ENCODE results near the gene FZR1. TPM values are rescaled to one million over a fixed set of nuclear protein-coding genes. Genes with fewer than 3 reads are reported as not detected.

The FZR1 gene
- total and polyA plus RNA-seq, 9 of the 15 experiments (the other 6 are each of a cell fraction or from before 2014, with no cell fraction given): 0.18 to 48.0 (median 22.2) TPM

- peak; percentile 94 for TF ChIP-seq ZBTB12 (CRISPR knock-in tag; IDR thresholded peaks at IDR 0.05)
- no peak for TF ChIP-seq ADNP (tag; IDR thresholded peaks at IDR 0.05)
- 0 out of 4 replicates have a peak, but pooled peaks of 1 of the 2 experiments have one; percentile 77 for TF ChIP-seq FOXA3 (CRISPR knock-in tag; conservative IDR thresholded peaks at IDR 0.05 in 1 of 2, IDR thresholded peaks at IDR 0.05 in 1 of 2)
- no peak for TF ChIP-seq BDP1 (IDR thresholded peaks at IDR 0.05; ENCODE audit: insufficient read depth, insufficient read length)
- no peak for TF ChIP-seq ZFP36 (IDR thresholded peaks at IDR 0.05; ENCODE audit: low read depth, low read length, partially characterized antibody)
- peak; percentile 67; the same call in 1 of the 2 replicates for TF ChIP-seq NBN (IDR thresholded peaks at IDR 0.05; ENCODE audit: low read depth)
- peak; percentile 31; the same call in 1 of the 2 replicates for TF ChIP-seq EP300 (IDR thresholded peaks at IDR 0.05; ENCODE audit: low read length)
- no peak for TF ChIP-seq BACH1 (tag; IDR thresholded peaks at IDR 0.05)
- TF ChIP-seq GABPA (tag; conservative IDR thresholded peaks at IDR 0.05; ENCODE audit: low read depth): peak; percentile 96
- TF ChIP-seq ARID3A (IDR thresholded peaks at IDR 0.05; ENCODE audit: borderline replicate concordance, low read depth, low read length): no peak
- peak; percentile 83 for TF ChIP-seq NFRKB (IDR thresholded peaks at IDR 0.05; ENCODE audit: low read depth)
- no peak for TF ChIP-seq DDX20 (tag; IDR thresholded peaks at IDR 0.05; ENCODE audit: low read depth)
- peak; percentile 87 for TF ChIP-seq SAP30 (IDR thresholded peaks at IDR 0.05; ENCODE audit: borderline replicate concordance, insufficient read depth, low read depth, low read length, poor library complexity, severe bottlenecking)
- no peak for TF ChIP-seq XRCC4 (IDR thresholded peaks at IDR 0.05; ENCODE audit: extremely low read depth, insufficient read depth, insufficient read length)
- TF ChIP-seq LARP7 (IDR thresholded peaks at IDR 0.05): no peak
- TF ChIP-seq SP1 (CRISPR knock-in tag; IDR thresholded peaks at IDR 0.05): peak; percentile 90
- TF ChIP-seq KLF13 (tag; IDR thresholded peaks at IDR 0.05; ENCODE audit: borderline replicate concordance, low read depth): peak; percentile 94
- TF ChIP-seq MYBL2 (IDR thresholded peaks at IDR 0.05; ENCODE audit: low read depth): peak; percentile 96
- peak; percentile 83; the same call in 1 of the 2 replicates for TF ChIP-seq MYBL2 (CRISPR knock-in tag; IDR thresholded peaks at IDR 0.05; ENCODE audit: borderline replicate concordance)
- peak; percentile 69; the same call in 1 of the 2 replicates for TF ChIP-seq MTA3 (IDR thresholded peaks at IDR 0.05; ENCODE audit: borderline replicate concordance)
- no peak for TF ChIP-seq ZC3H4 (CRISPR knock-in tag; IDR thresholded peaks at IDR 0.05; ENCODE audit: borderline replicate concordance)
- TF ChIP-seq RAD21 (CRISPR knock-in tag; conservative IDR thresholded peaks at IDR 0.05 in 1 of 2, IDR thresholded peaks at IDR 0.05 in 1 of 2): no peak
- TF ChIP-seq MYC (IDR thresholded peaks at IDR 0.05; ENCODE audit: low read depth, low read length): no peak
- peak; percentile 51; the same call in 1 of the 2 replicates for TF ChIP-seq MYC (CRISPR knock-in tag; IDR thresholded peaks at IDR 0.05; ENCODE audit: borderline replicate concordance, low read depth)
- 0 out of 2 replicates have a peak, but pooled peaks have one; percentile 17 for TF ChIP-seq ZNF175 (CRISPR knock-in tag; IDR thresholded peaks at IDR 0.05; ENCODE audit: low read depth)
Observed at GRCh38 chr19:3505598-3506383, at the start of gene FZR1 (continued).
